Fibroblast of lung (primary cell): ENCODE results near the gene MSANTD1.

Experiments used
- CTCF ChIP-seq, 2 donors: IDR thresholded peaks in 1 of 2; conservative IDR thresholded peaks in 1 of 2; 1 replicate in 1 of 2; 2 replicates in 1 of 2; pipeline ENCODE4 v1.5.1; 2011 to 2012; ENCODE audit warnings: low read length in 2 of 2, control low read depth in 1 of 2, inconsistent platforms in 1 of 2, low read depth in 1 of 2, mild to moderate bottlenecking in 1 of 2
- EZH2 ChIP-seq: IDR thresholded peaks from 2 replicates; pipeline ENCODE4 v1.5.1; 2012; ENCODE audit warnings: low read length, control low read depth, mild to moderate bottlenecking; ENCODE audit errors: missing control alignments

DNA sequence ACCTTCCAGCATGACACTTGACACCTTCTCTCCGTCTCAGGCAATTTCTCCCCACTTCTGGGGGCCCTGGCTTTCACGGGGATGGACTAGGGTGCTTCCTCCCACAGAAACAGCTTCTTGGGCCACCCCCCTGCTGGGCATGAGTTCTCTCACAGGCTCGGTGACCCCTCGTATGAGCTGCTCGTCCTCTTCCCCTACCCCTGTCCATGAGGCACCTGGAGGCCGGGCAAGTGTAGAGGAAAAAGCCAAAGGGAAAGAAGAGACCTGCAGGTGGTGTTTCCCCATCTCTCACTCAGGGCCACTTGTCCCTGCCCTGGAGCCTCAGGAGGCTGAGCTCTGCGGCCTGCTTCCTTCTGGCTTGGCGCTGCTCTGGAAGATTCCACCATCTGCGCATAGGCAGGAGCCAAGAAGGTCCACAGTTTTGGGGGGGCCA lies 41.9 kb downstream of the MSANTD1 start:
- TF ChIP-seq CTCF (conservative IDR thresholded peaks at IDR 0.05 in 1 of 2, IDR thresholded peaks at IDR 0.05 in 1 of 2; ENCODE audit: low read depth in 1 of 2, low read length in 2 of 2) (no peak), EZH2 (no peak)
